M059J (cell line): ENCODE data around the gene GARRE1. TPM values are rescaled to one million over a fixed set of nuclear protein-coding genes. Genes with fewer than 3 reads are reported as not detected.

Experiments
- DNase-seq: peaks from one replicate; pipeline ENCODE4 v3.0.0-alpha.2; 2012; ENCODE audit warnings: low read depth
- total RNA-seq: library from RNA; depleted of rRNA; stranded (reverse); fragments of >200 nt; shearing (Covaris generic); gene quantifications from 2 replicates; pipeline ENCODE4 v1.2.3, GENCODE V29; 2014; rRNA removed

The GARRE1 gene
- total RNA-seq, 1 experiment from 2014 or later, result 12.4 TPM

GRCh38 chr19:34288381-34288780 lies 34.0 kb downstream of the GARRE1 start:
- DNase-seq, result no peak

GRCh38 chr19:34291235-34291634 lies 36.9 kb downstream of the GARRE1 start:
- DNase-seq, result no peak

GRCh38 chr19:34295103-34295502 lies 40.7 kb downstream of the GARRE1 start:
- DNase-seq, result no peak

GRCh38 chr19:34298891-34299520 lies 44.7 kb downstream of the GARRE1 start:
- no peak for DNase-seq

GRCh38 chr19:34299576-34299975 lies 45.2 kb downstream of the GARRE1 start:
- DNase-seq, result no peak

- no peak for DNase-seq
Measured at GRCh38 chr19:34300380-34300779, 46.0 kb downstream of the GARRE1 start.

GRCh38 chr19:34300962-34301361 lies 46.6 kb downstream of the GARRE1 start:
- no peak for DNase-seq

Other genes with a start within 250 kb of the GARRE1 start
- 40.4 and 51.8 TPM in 2 replicates for gene LSM14A, start 82.0 kb upstream of the GARRE1 start, total RNA-seq
- gene GPI, start 110.6 kb downstream of the GARRE1 start, total RNA-seq, result 175 and 224 TPM in 2 replicates
- 24.4 and 24.6 TPM in 2 replicates for gene PDCD2L, start 149.8 kb downstream of the GARRE1 start, total RNA-seq
- 138 and 188 TPM in 2 replicates for gene UBA2, start 173.8 kb downstream of the GARRE1 start, total RNA-seq
- gene WTIP, start 227.2 kb downstream of the GARRE1 start, total RNA-seq, result 10.1 and 15.3 TPM in 2 replicates